Measurements from ENCODE around the gene ZNF891. TPM values are rescaled to one million over a fixed set of nuclear protein-coding genes. Genes with fewer than 3 reads are reported as not detected.

Gene ZNF891
- total RNA-seq, 2 donors from 2014 or later, result 1.4 to 1.7 TPM

Other genes with a start within 250 kb of the ZNF891 start
- 100 to 1,000 TPM; 121 to 155 TPM for gene CHFR, start 242.7 kb downstream of the ZNF891 start, total RNA-seq
- 1 to 10 TPM; 6.7 to 7.5 TPM for gene ZNF605, start 174.0 kb downstream of the ZNF891 start, total RNA-seq
- gene ZNF26, start 143.9 kb downstream of the ZNF891 start, total RNA-seq, result 10 to 100 TPM; 24.1 to 27.3 TPM
- 10 to 100 TPM; 16.8 to 17.6 TPM for gene ZNF84, start 92.8 kb downstream of the ZNF891 start, total RNA-seq
- 10 to 100 TPM in 1 of 2 donors, 1 to 10 TPM in 1; 7.1 to 17.1 TPM for gene ZNF140, start 49.4 kb downstream of the ZNF891 start, total RNA-seq
- gene ZNF10, start 353 bp upstream of the ZNF891 start, total RNA-seq, result 1 to 10 TPM; 2.3 to 3.9 TPM
- 10 to 100 TPM; 18.9 to 23.5 TPM for gene ZNF268, start 51.2 kb upstream of the ZNF891 start, total RNA-seq
- gene ANHX, start 105.6 kb upstream of the ZNF891 start, total RNA-seq, result not detected

All from natural killer cell treated with Interleukin-12 subunit alpha and Interleukin-12 subunit beta and Interleukin-15 and Interleukin-18, amount 100 ng/mL, for 72 hours (primary cell).